GM12878 (cell line): Measurements from ENCODE around the gene NUAK2. TPM values are rescaled to one million over a fixed set of nuclear protein-coding genes. Genes with fewer than 3 reads are reported as not detected.

Experiments used
- ATAC-seq: fragments of 200-7000 bp; cut with Tn5 transposase; 3 replicates; pipeline ENCODE4 v1.9.1; 2020; ENCODE audit warnings: mild to moderate bottlenecking, moderate library complexity
- BruUV-seq: library from RNA; stranded (reverse); fragments of 400-500 nt; replicated peaks from 2 replicates; lab custom pipeline; 2021; lab: Mats Ljungman, UMichigan
- CTCF ChIA-PET: fragments of 300-600 bp; sonication (Branson Sonifier 250); formaldehyde crosslinking; extraction: SDS; loops from one replicate; lab custom pipeline; 2021; ENCODE audit warnings: inconsistent platforms; lab: Yijun Ruan, JAX
- POLR2A ChIA-PET: fragments of 350-600 bp; formaldehyde crosslinking; extraction: SDS; loops from one replicate; lab custom pipeline; 2021; ENCODE audit warnings: inconsistent platforms; lab: Charles Lee
- RAD21 ChIA-PET: fragments of 300-600 bp; sonication (Branson Sonifier 250); formaldehyde crosslinking; loops from one replicate; lab custom pipeline; 2023; ENCODE audit warnings: antibody characterized with exemption; ENCODE audit not compliant: unreplicated experiment; lab: Charles Lee
- SMC1A ChIA-PET: fragments of 300-600 bp; sonication (Branson Sonifier 250); formaldehyde crosslinking; loops from one replicate; lab custom pipeline; 2023; ENCODE audit not compliant: unreplicated experiment, uncharacterized antibody; lab: Charles Lee
- DNase-seq: peaks from one replicate; pipeline ENCODE4 v3.0.0-alpha.2; 2011; ENCODE audit warnings: low read depth, low spot score
- FAIRE-seq: peaks from 3 replicates; lab custom pipeline; 2011; peaks lifted over from hg19 to GRCh38; lab: Jason Lieb, UNC
- H2AFZ ChIP-seq: 2 replicates; pipeline ENCODE4 v1.6.0; 2011; ENCODE audit warnings: low read depth, low read length, control low read depth; ENCODE audit not compliant: control insufficient read depth
- H3K27ac ChIP-seq: 2 replicates; pipeline ENCODE4 v1.5.1; 2011; ENCODE audit warnings: control low read depth; ENCODE audit not compliant: control insufficient read depth, insufficient read depth
- H3K27me3 ChIP-seq, 2 experiments: replicated peaks in 1 of 2; 2 replicates each; pipeline versions ENCODE4 v1.6.0 to v1.6.1; 2011; ENCODE audit warnings: low read length in 1 of 2; ENCODE audit not compliant: control insufficient read depth in 2 of 2, insufficient read depth in 2 of 2
- H3K36me3 ChIP-seq, 2 experiments: 2 replicates each; pipeline ENCODE4 v1.5.1; 2011; ENCODE audit warnings: low read length in 1 of 2; ENCODE audit not compliant: control insufficient read depth in 2 of 2, insufficient read depth in 2 of 2
- H3K4me1 ChIP-seq: 2 replicates; pipeline ENCODE4 v1.6.1; 2011; ENCODE audit warnings: mild to moderate bottlenecking, low read length, moderate library complexity, mixed read lengths; ENCODE audit not compliant: control insufficient read depth, insufficient read depth
- H3K4me2 ChIP-seq: 2 replicates; pipeline ENCODE4 v1.6.0; 2011; ENCODE audit warnings: control low read depth; ENCODE audit not compliant: control insufficient read depth, insufficient read depth
- H3K4me3 ChIP-seq: fragments of 200-600 bp; sonication (generic); 2 replicates; pipeline ENCODE4 v1.5.1; 2016
- H3K79me2 ChIP-seq: 2 replicates; pipeline ENCODE4 v1.6.0; 2011; ENCODE audit warnings: low read length; ENCODE audit not compliant: control insufficient read depth, insufficient read depth
- H3K9ac ChIP-seq: 2 replicates; pipeline ENCODE4 v1.8.0; 2011; ENCODE audit warnings: low read length, control low read depth, mixed read lengths; ENCODE audit not compliant: control insufficient read depth, insufficient read depth
- H3K9me3 ChIP-seq: replicated peaks from 3 replicates; pipeline ENCODE4 v1.5.1; 2011; ENCODE audit warnings: mild to moderate bottlenecking, low read length; ENCODE audit not compliant: control insufficient read depth, insufficient read depth
- H4K20me1 ChIP-seq: 2 replicates; pipeline ENCODE4 v1.6.0; 2011; ENCODE audit not compliant: control insufficient read depth, insufficient read depth
- DPF2 ChIP-seq: fragments of 450-650 bp; IDR thresholded peaks from 2 replicates; pipeline ENCODE4 v1.6.1; 2017; ENCODE audit warnings: mild to moderate bottlenecking
- RAD51 ChIP-seq: fragments of 450-650 bp; IDR thresholded peaks from 2 replicates; pipeline ENCODE4 v1.6.1; 2016; ENCODE audit warnings: moderate library complexity, mild to moderate bottlenecking, inconsistent platforms
- WRNIP1 ChIP-seq: IDR thresholded peaks from 2 replicates; pipeline ENCODE4 v1.6.1; 2011; ENCODE audit warnings: low read depth, low read length, improper control_type of control experiment, borderline replicate concordance
- WGBS: methylation state at CpG from one replicate; pipeline ENCODE4 v1.1.6; 2016; ENCODE audit warnings: low lambda C conversion rate; ENCODE audit not compliant: insufficient replicate concordance, insufficient coverage; ENCODE audit errors: missing lambda C conversion rate; 5-methylcytosine and 5-hydroxymethylcytosine counted together
- in situ Hi-C: fragments of 300-500 bp; cut with MboI; formaldehyde crosslinking; loops from 9 replicates; pipeline ENCODE4 v1.14.3; 2018; ENCODE audit warnings: mixed read lengths
- intact Hi-C: fragments of 100-400 bp; cut with micrococcal nuclease; formaldehyde crosslinking; loops from one replicate; pipeline ENCODE4 v1.14.2; 2022; ENCODE audit not compliant: unreplicated experiment
- polyA plus RNA-seq, 11 experiments: library from polyadenylated mRNA; depleted of rRNA in 4 of 11; unstranded in 6 of 11; stranded (reverse) in 5 of 11; fragments of >200 nt; fragmentation: Nextera tagmentation in 4 of 11; fragmentation: Illumina TruSeq in 1 of 11; extraction: Ambion mirVana in 4 of 11; extraction: Trizol in 1 of 11; gene quantifications; 1 replicate in 1 of 11; 2 replicates in 10 of 11; pipeline versions ENCODE4 v1.2.1 to v1.2.3, GENCODE V29; 2011 to 2016; ENCODE audit warnings: inconsistent platforms in 2 of 11, missing spikeins in 2 of 11, low read depth in 1 of 11
- total RNA-seq, 4 experiments: library from RNA; depleted of rRNA in 3 of 4; stranded (reverse); fragments of >200 nt in 3 of 4; fragmentation: Illumina TruSeq in 1 of 4; extraction: Trizol in 1 of 4; gene quantifications; 2 replicates each; pipeline versions ENCODE4 v1.2.1 to v1.2.3, GENCODE V29; 2013 to 2021
- TF ChIP-seq, protein P1 (sequence below): IDR thresholded peaks from 2 replicates; pipeline ENCODE4 v1.6.1; 2012; ENCODE audit warnings: improper control_type of control experiment, low read depth, low read length; ENCODE audit not compliant: insufficient replicate concordance

The NUAK2 gene
- total and polyA plus RNA-seq, 10 of the 15 experiments (the other 5 are each of a cell fraction or from before 2014, with no cell fraction given), result 0.27 to 3.0 (median 1.2) TPM

DNA sequence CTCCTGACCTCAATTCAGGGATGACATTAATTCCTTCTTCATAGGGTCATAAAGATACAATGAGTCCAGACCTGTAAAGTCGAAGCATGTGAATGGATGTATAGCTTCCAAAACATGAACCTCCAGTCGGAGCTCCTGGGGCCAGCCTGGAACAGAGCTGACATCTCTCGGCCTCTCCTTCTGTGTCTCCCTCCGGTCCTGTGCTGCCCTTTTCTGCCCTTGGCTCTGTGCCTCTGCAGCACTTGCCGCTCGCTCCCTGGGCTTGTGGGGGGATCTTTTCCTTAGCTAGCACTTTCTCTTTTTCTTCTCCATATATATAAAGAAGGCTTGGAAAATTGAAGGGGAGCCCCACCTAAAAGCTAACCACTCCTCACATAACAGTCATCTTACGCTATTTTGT is 51.3 kb downstream of the NUAK2 start:
- RAD21 ChIA-PET, result interaction anchor here (0.9 to 13.6 kb wide), 6 partner anchors 9 to 254 kb away, joined by 3 to 892 read pairs (median 40); partner anchors contain the start of genes NUAK2 and TMCC2
- no peaks in the 10 kb centered on the region for H4K20me1 ChIP-seq
- TF ChIP-seq RAD51, result no peak
- no peak for TF ChIP-seq DPF2
- TF ChIP-seq, protein P1, sequence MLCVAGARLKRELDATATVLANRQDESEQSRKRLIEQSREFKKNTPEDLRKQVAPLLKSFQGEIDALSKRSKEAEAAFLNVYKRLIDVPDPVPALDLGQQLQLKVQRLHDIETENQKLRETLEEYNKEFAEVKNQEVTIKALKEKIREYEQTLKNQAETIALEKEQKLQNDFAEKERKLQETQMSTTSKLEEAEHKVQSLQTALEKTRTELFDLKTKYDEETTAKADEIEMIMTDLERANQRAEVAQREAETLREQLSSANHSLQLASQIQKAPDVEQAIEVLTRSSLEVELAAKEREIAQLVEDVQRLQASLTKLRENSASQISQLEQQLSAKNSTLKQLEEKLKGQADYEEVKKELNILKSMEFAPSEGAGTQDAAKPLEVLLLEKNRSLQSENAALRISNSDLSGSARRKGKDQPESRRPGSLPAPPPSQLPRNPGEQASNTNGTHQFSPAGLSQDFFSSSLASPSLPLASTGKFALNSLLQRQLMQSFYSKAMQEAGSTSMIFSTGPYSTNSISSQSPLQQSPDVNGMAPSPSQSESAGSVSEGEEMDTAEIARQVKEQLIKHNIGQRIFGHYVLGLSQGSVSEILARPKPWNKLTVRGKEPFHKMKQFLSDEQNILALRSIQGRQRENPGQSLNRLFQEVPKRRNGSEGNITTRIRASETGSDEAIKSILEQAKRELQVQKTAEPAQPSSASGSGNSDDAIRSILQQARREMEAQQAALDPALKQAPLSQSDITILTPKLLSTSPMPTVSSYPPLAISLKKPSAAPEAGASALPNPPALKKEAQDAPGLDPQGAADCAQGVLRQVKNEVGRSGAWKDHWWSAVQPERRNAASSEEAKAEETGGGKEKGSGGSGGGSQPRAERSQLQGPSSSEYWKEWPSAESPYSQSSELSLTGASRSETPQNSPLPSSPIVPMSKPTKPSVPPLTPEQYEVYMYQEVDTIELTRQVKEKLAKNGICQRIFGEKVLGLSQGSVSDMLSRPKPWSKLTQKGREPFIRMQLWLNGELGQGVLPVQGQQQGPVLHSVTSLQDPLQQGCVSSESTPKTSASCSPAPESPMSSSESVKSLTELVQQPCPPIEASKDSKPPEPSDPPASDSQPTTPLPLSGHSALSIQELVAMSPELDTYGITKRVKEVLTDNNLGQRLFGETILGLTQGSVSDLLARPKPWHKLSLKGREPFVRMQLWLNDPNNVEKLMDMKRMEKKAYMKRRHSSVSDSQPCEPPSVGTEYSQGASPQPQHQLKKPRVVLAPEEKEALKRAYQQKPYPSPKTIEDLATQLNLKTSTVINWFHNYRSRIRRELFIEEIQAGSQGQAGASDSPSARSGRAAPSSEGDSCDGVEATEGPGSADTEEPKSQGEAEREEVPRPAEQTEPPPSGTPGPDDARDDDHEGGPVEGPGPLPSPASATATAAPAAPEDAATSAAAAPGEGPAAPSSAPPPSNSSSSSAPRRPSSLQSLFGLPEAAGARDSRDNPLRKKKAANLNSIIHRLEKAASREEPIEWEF, result no peak
- TF ChIP-seq WRNIP1, result no peak
- FAIRE-seq (no peak), DNase-seq (no peak), ATAC-seq (no peak)
- POLR2A ChIA-PET, result interaction anchor here (0.8 to 6.2 kb wide), 2 partner anchors 18 to 52 kb away, joined by 4 to 91 read pairs; partner anchors contain the start of gene NUAK2
- H3K4me2 ChIP-seq, result no peak overlapping the region
- WGBS, result 56% methylated on average over 7 of the region's 7 CpGs
- H3K36me3 ChIP-seq, result no peaks in the 10 kb centered on the region
- no peaks in the 10 kb centered on the region for H3K9me3 ChIP-seq
- no peak overlapping the region for H3K4me3 ChIP-seq
- H3K27ac ChIP-seq, result no peak overlapping the region
- peaks cover 3% of the 10 kb centered on the region; the same call in 1 of the 2 replicates for H3K4me1 ChIP-seq
- CTCF ChIA-PET, result interaction anchor here (0.6 to 42.1 kb wide), 9 partner anchors 10 to 295 kb away, joined by 3 to 2333 read pairs (median 11); partner anchors contain the start of gene NUAK2
- SMC1A ChIA-PET, result interaction anchor here (0.7 to 25.9 kb wide), 12 partner anchors 8 to 216 kb away, joined by 3 to 1445 read pairs (median 5); partner anchors contain the start of genes NUAK2 and TMCC2
- peaks cover 0 to 2% of the 10 kb centered on the region in 2 experiments; a peak in 1 of 4 replicates for H3K27me3 ChIP-seq
- in situ Hi-C loops (loop anchor here (5.0 kb wide), 1 partner anchor 217 kb away; no protein-coding TSS in a partner anchor), intact Hi-C loops (loop anchor here (10.0 kb wide), 1 partner anchor 255 kb away; no protein-coding TSS in a partner anchor)
- no TSS peak for BruUV-seq
- H3K9ac ChIP-seq, result no peak overlapping the region
- no peaks in the 10 kb centered on the region for H3K79me2 ChIP-seq
- no peak overlapping the region for H2AFZ ChIP-seq
